ENCODE data around the gene YPEL1.
"Not testable (repeated sequence)": the region's sequence is repeated elsewhere in the genome, so short reads cannot be mapped to it uniquely, and the experiment has no call there.

Gene YPEL1

DNA sequence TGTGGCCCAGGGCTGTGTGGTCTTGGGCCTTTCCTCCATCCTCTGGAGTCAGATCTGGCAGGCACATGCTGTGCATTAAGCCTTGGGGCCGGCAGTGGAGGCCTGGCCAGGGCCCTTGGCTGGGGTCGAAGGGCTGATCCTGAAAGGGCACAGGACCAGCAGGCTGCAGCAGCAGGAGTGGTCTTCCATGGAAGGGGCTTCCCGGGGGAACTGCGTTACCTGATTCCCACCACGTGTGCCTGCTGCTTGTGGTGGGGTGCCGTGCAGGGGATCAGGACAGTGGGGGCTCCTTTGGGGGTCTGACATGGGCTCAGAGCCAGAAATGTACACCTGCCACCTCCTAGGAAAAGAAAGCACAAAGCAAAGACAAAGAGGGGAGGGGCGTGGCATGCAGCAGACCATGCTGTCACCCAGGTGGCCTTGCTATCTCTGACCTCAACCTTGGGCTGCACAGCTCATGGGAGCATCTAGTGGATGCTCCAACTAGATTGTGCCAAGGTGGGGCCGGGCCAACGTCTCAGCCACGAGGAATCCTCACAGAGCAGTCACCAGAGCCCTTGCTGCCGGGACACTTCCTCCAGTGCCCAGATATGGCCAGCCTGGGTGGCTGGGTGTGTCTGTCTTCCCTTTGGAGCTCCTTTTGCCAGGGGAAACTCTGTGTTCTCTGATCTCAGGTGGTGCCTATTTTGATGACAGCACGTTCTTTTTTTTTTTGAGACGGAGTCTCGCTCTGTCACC lies 17.9 kb upstream of the YPEL1 start:
- DNase-seq: no peak

DNA sequence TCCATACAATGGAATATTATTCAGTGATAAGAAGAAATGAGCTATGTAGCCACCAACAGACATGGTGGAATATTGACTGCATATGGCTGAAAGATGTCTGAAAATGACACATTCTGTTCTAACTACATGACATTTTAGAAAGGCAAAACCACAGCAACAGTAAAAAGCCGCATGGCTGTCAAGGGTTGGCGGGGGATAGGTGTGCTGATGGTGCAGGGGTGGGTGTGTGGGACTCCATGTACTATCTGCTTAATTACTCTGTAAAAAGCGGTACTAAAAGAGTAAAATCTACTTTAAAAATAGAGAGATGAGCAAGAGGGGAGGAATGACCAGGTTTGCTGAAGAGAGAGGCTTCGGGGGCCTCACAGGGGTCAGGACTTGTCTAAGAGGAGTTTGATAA lies 16.7 kb upstream of the YPEL1 start:
- DNase-seq: no peak

DNA sequence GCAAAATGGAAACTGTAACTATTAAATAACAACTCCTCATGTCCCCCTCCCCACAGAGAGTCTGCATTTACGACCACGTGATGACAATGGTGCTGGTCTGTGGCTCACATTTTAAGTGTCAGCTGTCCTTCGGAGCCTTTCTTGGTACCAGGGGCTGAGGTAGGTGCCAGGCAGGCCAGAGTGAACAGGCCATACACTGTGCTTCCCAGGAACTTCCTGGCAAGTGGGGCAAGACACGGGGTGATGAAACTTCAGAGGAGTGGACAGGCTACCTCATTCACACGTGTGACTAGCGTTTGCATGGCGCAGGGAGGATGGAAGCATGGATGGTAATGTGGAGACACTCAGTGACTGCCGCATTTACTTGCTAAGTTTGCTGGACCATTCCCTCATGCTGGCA lies 10.4 kb upstream of the YPEL1 start:
- DNase-seq: no peak

DNA sequence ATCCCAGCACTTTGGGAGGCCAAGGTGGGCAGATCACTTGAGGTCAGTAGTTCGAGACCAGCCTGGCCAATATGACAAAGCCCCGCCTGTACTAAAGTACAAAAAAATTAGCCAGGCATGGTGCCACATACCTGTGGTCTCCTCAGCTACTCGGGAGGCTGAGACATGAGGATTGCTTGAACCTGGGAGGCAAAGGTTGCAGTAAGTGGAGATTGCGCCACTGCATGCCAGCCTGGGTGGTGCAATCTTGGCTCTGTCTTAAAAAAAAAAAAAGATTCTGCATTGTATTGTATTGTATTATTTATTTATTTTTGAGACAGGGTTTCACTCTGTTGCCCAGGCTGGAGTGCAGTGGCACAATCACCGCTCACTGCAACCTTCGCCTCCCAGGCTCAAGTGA lies 9.3 kb upstream of the YPEL1 start:
- DNase-seq: not testable (repeated sequence)

DNA sequence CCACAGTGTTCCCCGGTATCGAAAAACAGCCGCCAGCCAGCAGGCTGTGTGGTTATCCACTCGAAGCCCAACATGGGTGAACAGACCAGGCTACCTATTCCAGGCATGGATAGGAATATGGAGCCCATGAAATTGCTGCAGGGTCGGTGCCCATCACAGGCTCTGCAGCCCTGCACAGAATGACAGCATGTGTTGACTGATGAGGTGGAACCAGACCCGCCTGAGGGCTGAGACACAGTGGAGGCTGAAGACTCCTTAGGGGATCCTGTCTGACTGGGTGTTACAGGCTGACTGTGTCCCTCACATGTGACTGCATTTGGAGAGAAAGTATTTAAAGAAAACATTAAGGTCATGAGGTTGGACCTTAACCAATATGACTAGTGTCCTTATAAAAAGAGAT lies 6.2 kb upstream of the YPEL1 start:
- DNase-seq: no peak

- no peak for DNase-seq
These were observed 5.5 kb upstream of the YPEL1 start for GRCh38 chr22:21741059-21741458.

GRCh38 chr22:21739828-21740377 lies 4.3 kb upstream of the YPEL1 start:
- no peak for DNase-seq

DNA sequence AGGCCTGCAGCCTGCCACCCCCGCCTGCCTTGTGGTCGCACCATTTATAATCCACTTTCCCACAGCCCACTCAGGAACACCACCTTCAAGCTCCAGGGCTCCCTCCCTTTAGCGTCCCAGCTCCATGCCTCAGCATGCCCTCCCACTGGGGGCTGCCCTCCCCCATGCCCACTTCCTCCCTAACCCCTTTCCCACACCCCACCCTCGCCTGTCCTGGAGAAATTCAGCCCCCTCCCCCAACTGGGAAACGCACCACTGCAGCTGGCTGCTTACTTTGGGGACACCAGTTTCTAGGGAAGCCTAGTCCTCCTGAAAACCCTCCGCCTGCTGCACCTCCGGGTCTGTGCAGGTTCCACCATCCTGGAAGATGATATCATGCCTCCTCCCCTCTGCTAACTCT lies 3.4 kb upstream of the YPEL1 start:
- no peak for DNase-seq

DNA sequence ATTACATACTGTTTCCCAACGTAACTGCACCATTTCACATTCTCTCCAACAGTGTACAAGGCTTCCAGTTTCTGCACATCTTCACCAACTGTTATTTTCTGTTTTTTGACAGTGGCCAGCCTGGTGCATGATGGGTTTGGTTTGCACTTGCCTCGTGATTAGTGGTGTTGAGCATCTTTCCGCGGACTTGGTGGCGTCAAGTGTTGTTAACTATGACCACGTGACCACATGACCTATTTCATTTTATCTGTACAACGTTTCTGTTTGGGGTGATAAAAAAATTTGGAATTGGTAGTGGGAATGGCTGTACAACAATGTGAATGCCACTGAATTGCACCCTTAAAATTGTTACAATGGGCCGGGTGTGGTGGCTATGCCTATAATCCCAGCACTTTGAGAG lies 2.5 kb upstream of the YPEL1 start:
- DNase-seq: no peak

GRCh38 chr22:21736948-21737347 lies 1.4 kb upstream of the YPEL1 start:
- no peak for DNase-seq

DNA sequence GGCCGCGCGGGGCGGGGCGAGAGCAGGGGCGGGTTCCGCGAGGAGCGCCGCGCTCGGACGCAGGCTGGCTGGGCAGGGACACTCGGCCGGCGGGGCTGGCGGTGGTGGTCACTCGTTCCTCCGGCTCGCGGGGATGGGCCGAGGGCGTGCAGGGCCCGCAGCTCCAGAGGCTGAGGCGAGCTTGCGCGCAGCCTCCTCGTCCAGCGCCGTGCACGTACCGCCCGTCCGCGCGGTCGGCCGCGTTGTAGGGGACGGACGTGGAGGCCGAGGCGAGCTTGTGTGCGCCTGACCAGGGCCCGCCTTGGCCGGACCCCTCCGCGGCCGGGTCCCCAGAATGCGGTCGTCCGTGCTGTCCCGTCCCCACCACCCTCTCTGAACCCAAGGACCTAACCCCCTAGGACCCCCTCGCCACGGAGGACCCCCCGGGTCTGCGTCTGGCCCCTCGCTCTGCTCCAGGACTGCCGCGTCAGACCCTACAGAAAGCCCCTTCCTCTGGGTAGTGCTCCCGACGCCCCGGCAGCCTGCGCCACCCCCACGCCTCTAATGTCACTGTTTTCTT lies 569 bp upstream of the YPEL1 start:
- DNase-seq: no peak

DNA sequence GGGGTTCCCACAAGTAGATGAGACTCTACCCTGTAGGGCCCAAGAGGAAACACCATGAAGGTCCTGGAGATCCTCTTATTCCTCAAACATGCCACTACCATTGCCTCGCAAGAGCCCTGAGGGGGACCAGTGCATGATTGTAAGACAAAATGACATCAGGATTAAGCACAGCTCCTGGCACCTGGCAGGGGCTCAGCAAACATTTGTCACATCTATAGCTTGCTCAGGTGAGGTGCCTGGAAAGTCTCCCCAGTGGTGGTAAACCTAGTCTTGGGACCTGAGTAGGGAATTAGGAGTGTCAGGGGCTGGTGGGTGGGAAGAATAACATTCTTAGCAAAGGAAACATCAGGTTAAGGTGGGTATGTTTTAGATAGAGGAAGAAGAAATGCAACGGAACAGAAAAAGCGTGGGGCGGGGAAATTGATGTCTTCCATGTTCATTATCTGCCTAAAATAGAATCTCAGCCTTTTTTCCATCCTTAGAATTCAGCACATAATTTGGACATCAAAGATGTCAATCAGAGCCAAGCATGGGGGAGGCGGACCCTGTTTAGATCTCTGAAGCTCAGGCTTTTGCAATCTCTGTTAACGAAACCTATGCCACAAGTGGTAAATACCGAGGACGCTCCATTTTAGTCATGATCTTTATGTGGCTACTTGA lies 924 bp downstream of the YPEL1 start:
- DNase-seq: no peak

- no peak for DNase-seq
These were observed 4.1 kb downstream of the YPEL1 start for GRCh38 chr22:21731503-21731902.

DNA sequence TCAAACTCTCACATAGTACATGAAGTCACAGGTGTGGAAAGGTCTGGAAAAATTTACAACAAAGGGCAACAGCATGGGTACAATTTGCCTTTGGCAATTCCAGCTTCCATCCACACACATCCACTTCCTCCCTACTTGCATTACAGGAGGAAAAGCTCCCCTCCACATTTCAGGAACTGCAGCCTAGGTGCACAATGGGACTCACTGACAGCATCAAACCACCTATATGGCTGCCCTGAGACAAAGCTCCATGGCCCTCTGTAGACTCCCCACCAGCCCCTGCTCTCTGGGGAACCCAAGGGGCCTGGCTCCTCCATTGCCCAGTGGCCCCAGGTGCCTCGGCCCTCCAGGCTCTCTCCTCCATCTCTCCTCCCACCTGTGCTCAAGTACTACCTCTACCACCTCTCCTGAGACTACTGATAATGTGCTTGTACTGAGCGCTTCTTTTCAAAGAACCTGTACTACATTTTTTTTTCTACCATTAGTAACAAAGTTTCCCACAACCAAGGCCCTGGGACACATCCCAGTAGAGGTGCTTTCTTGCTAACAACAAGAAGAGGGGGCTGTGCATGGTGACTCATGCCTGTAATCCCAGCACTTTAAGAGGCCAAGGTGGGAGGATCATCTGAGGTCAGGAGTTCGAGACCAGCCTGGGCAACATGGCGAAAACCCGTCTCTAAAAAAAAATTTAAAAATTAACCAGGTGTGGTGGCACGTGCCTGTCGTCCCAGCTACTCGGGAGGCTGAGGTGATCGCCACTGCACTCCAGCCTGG lies 4.9 kb downstream of the YPEL1 start:
- DNase-seq: no peak

GRCh38 chr22:21729184-21729583 lies 6.4 kb downstream of the YPEL1 start:
- DNase-seq: not testable (repeated sequence)

DNA sequence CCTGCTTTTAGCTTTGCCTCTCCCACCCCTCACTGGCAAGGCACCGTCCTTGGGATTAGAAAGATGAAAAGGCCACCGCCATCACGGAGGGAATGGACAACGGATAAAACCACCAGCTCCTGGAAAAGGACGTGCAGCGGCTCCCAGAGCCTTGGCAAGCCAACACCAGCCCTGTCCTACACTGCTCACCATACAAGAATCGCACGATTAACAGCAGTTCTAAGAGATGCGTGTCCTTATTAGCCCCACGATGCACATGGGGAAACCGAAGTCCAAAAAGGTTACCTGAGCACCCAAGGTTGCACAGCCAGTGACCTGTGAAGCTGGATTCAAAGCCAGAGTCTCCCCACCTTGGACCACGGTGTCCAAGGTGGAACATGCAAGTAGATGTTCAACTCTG lies 7.3 kb downstream of the YPEL1 start:
- no peak for DNase-seq

- no peak for DNase-seq
These were observed 7.8 kb downstream of the YPEL1 start for GRCh38 chr22:21727768-21728167.

DNA sequence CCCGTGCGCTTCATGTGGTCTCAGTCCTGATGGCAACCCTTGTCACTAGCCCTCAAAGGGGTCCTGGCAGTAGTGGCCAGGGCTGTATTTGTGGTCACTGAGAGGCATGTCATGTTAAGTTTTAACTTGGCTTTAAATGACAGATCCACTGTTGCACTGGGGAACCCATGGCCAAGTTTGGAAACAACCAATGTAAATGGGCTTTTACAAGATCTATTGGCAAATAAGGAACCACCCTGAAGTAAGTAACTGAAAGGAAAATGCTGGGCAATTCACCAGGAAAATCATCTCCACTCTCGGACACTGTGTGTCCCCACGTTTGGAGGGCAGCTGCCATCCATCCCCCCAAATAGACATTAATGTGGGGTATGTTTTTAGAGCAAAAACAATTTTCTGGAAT lies 8.4 kb downstream of the YPEL1 start:
- no peak for DNase-seq

GRCh38 chr22:21726650-21727049 lies 8.9 kb downstream of the YPEL1 start:
- no peak for DNase-seq

DNA sequence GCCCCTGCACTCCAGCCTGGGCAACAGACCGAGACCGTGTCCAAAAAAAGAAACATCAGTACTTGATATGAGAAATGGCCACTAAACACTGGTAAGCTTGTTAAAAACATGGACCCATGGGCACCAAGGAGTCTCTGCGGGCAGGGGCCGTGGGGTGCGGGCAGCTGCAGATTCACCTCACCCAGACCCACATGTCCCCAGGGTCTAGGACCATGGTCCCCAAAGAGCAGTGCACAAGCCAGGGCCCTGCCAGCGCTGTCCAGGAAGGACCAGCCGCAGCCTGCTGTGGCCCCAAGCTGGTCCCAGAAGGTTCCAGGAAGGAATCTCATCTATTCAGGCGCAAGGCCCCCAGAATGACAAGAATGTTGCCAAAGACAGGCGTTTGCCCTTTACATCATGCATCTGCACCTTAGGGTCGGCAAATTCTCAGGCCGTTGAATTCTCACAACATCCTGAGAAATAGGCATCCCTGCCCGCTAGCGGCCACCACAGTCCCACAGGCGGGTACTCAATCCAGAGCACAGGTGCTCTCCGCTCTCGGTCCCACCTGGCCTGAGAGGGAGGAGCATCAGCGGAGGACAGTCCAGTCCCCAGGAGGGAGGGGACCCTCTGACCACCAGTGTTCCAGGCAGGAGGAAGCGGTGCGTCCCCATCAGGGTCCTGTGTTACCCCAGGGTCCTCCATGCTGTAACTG lies 9.5 kb downstream of the YPEL1 start:
- DNase-seq: no peak

GRCh38 chr22:21724496-21724895 lies 11.1 kb downstream of the YPEL1 start:
- DNase-seq: not testable (repeated sequence)

DNA sequence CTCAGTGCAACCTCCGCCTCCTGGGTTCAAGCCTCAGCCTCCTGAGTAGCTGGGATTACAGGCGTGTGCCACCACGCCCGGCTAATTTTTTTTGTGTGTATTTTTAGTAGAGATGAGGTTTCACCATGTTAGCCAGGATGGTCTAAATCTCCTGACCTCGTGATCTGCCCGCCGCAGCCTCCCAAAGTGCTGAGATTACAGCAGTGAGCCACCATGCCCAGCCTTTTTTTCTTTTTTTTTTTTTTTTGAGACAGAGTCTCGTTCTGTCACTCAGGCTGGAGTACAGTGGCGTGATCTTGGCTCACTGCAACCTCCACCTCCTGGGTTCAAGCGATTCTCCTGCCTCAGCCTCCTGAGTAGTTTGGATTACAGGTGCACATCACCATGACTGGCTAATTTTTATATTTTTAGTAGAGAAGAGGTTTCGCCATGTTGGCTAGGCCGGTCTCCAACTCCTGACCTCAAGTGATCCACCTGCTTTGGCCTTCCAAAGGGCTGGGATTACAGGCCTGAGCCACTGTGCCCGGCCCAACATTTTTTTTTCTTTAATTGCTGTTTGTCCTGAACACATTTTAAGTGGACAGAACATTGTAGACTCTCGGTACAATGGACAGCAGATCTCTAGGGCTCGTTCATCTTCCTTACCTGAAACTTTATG lies 14.3 kb downstream of the YPEL1 start:
- not testable (repeated sequence) for DNase-seq

All from DMS79 treated with DMSO at 0.1 percent for 48 hours (cell line).